GM12878 (cell line): ENCODE results near the gene MTMR6. TPM values are rescaled to one million over a fixed set of nuclear protein-coding genes. Genes with fewer than 3 reads are reported as not detected.

ENCODE experiments used
- ATAC-seq: fragments of 200-7000 bp; cut with Tn5 transposase; 3 replicates; pipeline ENCODE4 v1.9.1; 2020; ENCODE audit warnings: mild to moderate bottlenecking, moderate library complexity
- BruUV-seq: library from RNA; stranded (reverse); fragments of 400-500 nt; replicated peaks from 2 replicates; lab custom pipeline; 2021; lab: Mats Ljungman, UMichigan
- CTCF ChIA-PET: fragments of 300-600 bp; sonication (Branson Sonifier 250); formaldehyde crosslinking; extraction: SDS; loops from one replicate; lab custom pipeline; 2021; ENCODE audit warnings: inconsistent platforms; lab: Yijun Ruan, JAX
- POLR2A ChIA-PET: fragments of 350-600 bp; formaldehyde crosslinking; extraction: SDS; loops from one replicate; lab custom pipeline; 2021; ENCODE audit warnings: inconsistent platforms; lab: Charles Lee
- RAD21 ChIA-PET: fragments of 300-600 bp; sonication (Branson Sonifier 250); formaldehyde crosslinking; loops from one replicate; lab custom pipeline; 2023; ENCODE audit warnings: antibody characterized with exemption; ENCODE audit not compliant: unreplicated experiment; lab: Charles Lee
- SMC1A ChIA-PET: fragments of 300-600 bp; sonication (Branson Sonifier 250); formaldehyde crosslinking; loops from one replicate; lab custom pipeline; 2023; ENCODE audit not compliant: unreplicated experiment, uncharacterized antibody; lab: Charles Lee
- DNase-seq: peaks from one replicate; pipeline ENCODE4 v3.0.0-alpha.2; 2011; ENCODE audit warnings: low read depth, low spot score
- FAIRE-seq: peaks from 3 replicates; lab custom pipeline; 2011; peaks lifted over from hg19 to GRCh38; lab: Jason Lieb, UNC
- H2AFZ ChIP-seq: 2 replicates; pipeline ENCODE4 v1.6.0; 2011; ENCODE audit warnings: low read depth, low read length, control low read depth; ENCODE audit not compliant: control insufficient read depth
- H3K27ac ChIP-seq: 2 replicates; pipeline ENCODE4 v1.5.1; 2011; ENCODE audit warnings: control low read depth; ENCODE audit not compliant: control insufficient read depth, insufficient read depth
- H3K27me3 ChIP-seq, 2 experiments: replicated peaks in 1 of 2; 2 replicates each; pipeline versions ENCODE4 v1.6.0 to v1.6.1; 2011; ENCODE audit warnings: low read length in 1 of 2; ENCODE audit not compliant: control insufficient read depth in 2 of 2, insufficient read depth in 2 of 2
- H3K36me3 ChIP-seq, 2 experiments: 2 replicates each; pipeline ENCODE4 v1.5.1; 2011; ENCODE audit warnings: low read length in 1 of 2; ENCODE audit not compliant: control insufficient read depth in 2 of 2, insufficient read depth in 2 of 2
- H3K4me1 ChIP-seq: 2 replicates; pipeline ENCODE4 v1.6.1; 2011; ENCODE audit warnings: mild to moderate bottlenecking, low read length, moderate library complexity, mixed read lengths; ENCODE audit not compliant: control insufficient read depth, insufficient read depth
- H3K4me2 ChIP-seq: 2 replicates; pipeline ENCODE4 v1.6.0; 2011; ENCODE audit warnings: control low read depth; ENCODE audit not compliant: control insufficient read depth, insufficient read depth
- H3K4me3 ChIP-seq: fragments of 200-600 bp; sonication (generic); 2 replicates; pipeline ENCODE4 v1.5.1; 2016
- H3K79me2 ChIP-seq: 2 replicates; pipeline ENCODE4 v1.6.0; 2011; ENCODE audit warnings: low read length; ENCODE audit not compliant: control insufficient read depth, insufficient read depth
- H3K9ac ChIP-seq: 2 replicates; pipeline ENCODE4 v1.8.0; 2011; ENCODE audit warnings: low read length, control low read depth, mixed read lengths; ENCODE audit not compliant: control insufficient read depth, insufficient read depth
- H3K9me3 ChIP-seq: replicated peaks from 3 replicates; pipeline ENCODE4 v1.5.1; 2011; ENCODE audit warnings: mild to moderate bottlenecking, low read length; ENCODE audit not compliant: control insufficient read depth, insufficient read depth
- H4K20me1 ChIP-seq: 2 replicates; pipeline ENCODE4 v1.6.0; 2011; ENCODE audit not compliant: control insufficient read depth, insufficient read depth
- CEBPB ChIP-seq, 2 experiments: fragments of 150-350 bp in 1 of 2; IDR thresholded peaks; 2 replicates each; pipeline ENCODE4 v1.6.1; 2012 to 2014; ENCODE audit warnings: low read depth in 2 of 2, low read length in 2 of 2, borderline replicate concordance in 1 of 2, inconsistent platforms in 1 of 2
- CREB1 ChIP-seq: IDR thresholded peaks from 2 replicates; pipeline ENCODE4 v1.6.1; 2012; ENCODE audit warnings: low read depth, mild to moderate bottlenecking, inconsistent platforms
- FOS ChIP-seq: IDR thresholded peaks from 3 replicates; pipeline ENCODE4 v1.6.1; 2011; ENCODE audit warnings: borderline replicate concordance; ENCODE audit not compliant: insufficient read length; ENCODE audit errors: extremely low read depth
- GABPA ChIP-seq: IDR thresholded peaks from 2 replicates; pipeline ENCODE4 v1.6.1; 2014; ENCODE audit warnings: antibody characterized with exemption, low read depth, mild to moderate bottlenecking, inconsistent platforms
- HDAC2 ChIP-seq: fragments of 200-600 bp; sonication (generic); IDR thresholded peaks from 2 replicates; pipeline ENCODE4 v1.6.1; 2017
- KLF5 ChIP-seq: fragments of 450-650 bp; IDR thresholded peaks from 2 replicates; pipeline ENCODE4 v1.6.1; 2014; ENCODE audit warnings: mild to moderate bottlenecking; ENCODE audit not compliant: partially characterized antibody
- MTA2 ChIP-seq: fragments of 450-650 bp; IDR thresholded peaks from 2 replicates; pipeline ENCODE4 v1.6.1; 2016; ENCODE audit warnings: low read depth, mild to moderate bottlenecking, moderate library complexity
- NKRF ChIP-seq: fragments of 450-650 bp; conservative IDR thresholded peaks from 2 replicates; pipeline ENCODE4 v1.6.1; 2017; ENCODE audit warnings: mild to moderate bottlenecking, moderate library complexity
- POLR2A ChIP-seq: IDR thresholded peaks from 2 replicates; pipeline ENCODE4 v1.6.1; 2011; ENCODE audit warnings: low read depth, mild to moderate bottlenecking, low read length
- RUNX3 ChIP-seq: IDR thresholded peaks from 2 replicates; pipeline ENCODE4 v1.6.1; 2012; ENCODE audit warnings: low read length, inconsistent platforms
- SRF ChIP-seq, 2 experiments: IDR thresholded peaks; 2 replicates each; pipeline ENCODE4 v1.6.1; 2011; ENCODE audit warnings: low read depth in 2 of 2, low read length in 2 of 2, mild to moderate bottlenecking in 1 of 2, moderate library complexity in 1 of 2
- USF1 ChIP-seq: IDR thresholded peaks from 2 replicates; pipeline ENCODE4 v1.6.1; 2011; ENCODE audit warnings: borderline replicate concordance, low read depth, mild to moderate bottlenecking, moderate library complexity, mixed read lengths, low read length; ENCODE audit not compliant: insufficient read depth; ENCODE audit errors: extremely low read length
- YBX1 ChIP-seq: fragments of 450-650 bp; IDR thresholded peaks from 2 replicates; pipeline ENCODE4 v1.6.1; 2016; ENCODE audit warnings: antibody characterized with exemption
- WGBS: methylation state at CpG from one replicate; pipeline ENCODE4 v1.1.6; 2016; ENCODE audit warnings: low lambda C conversion rate; ENCODE audit not compliant: insufficient replicate concordance, insufficient coverage; ENCODE audit errors: missing lambda C conversion rate; 5-methylcytosine and 5-hydroxymethylcytosine counted together
- in situ Hi-C: fragments of 300-500 bp; cut with MboI; formaldehyde crosslinking; loops from 9 replicates; pipeline ENCODE4 v1.14.3; 2018; ENCODE audit warnings: mixed read lengths
- intact Hi-C: fragments of 100-400 bp; cut with micrococcal nuclease; formaldehyde crosslinking; loops from one replicate; pipeline ENCODE4 v1.14.2; 2022; ENCODE audit not compliant: unreplicated experiment
- polyA plus RNA-seq, 11 experiments: library from polyadenylated mRNA; depleted of rRNA in 4 of 11; unstranded in 6 of 11; stranded (reverse) in 5 of 11; fragments of >200 nt; fragmentation: Nextera tagmentation in 4 of 11; fragmentation: Illumina TruSeq in 1 of 11; extraction: Ambion mirVana in 4 of 11; extraction: Trizol in 1 of 11; gene quantifications; 1 replicate in 1 of 11; 2 replicates in 10 of 11; pipeline versions ENCODE4 v1.2.1 to v1.2.3, GENCODE V29; 2011 to 2016; ENCODE audit warnings: inconsistent platforms in 2 of 11, missing spikeins in 2 of 11, low read depth in 1 of 11
- total RNA-seq, 4 experiments: library from RNA; depleted of rRNA in 3 of 4; stranded (reverse); fragments of >200 nt in 3 of 4; fragmentation: Illumina TruSeq in 1 of 4; extraction: Trizol in 1 of 4; gene quantifications; 2 replicates each; pipeline versions ENCODE4 v1.2.1 to v1.2.3, GENCODE V29; 2013 to 2021
- TF ChIP-seq, protein P1 (sequence below): IDR thresholded peaks from 2 replicates; pipeline ENCODE4 v1.6.1; 2011; ENCODE audit warnings: mild to moderate bottlenecking, low read depth, low read length, moderate library complexity; ENCODE audit not compliant: insufficient replicate concordance

The MTMR6 gene
- total and polyA plus RNA-seq, 10 of the 15 experiments (the other 5 are each of a cell fraction or from before 2014, with no cell fraction given): 9.8 to 24.2 (median 16.0) TPM

- Histone ChIP-seq H3K27me3 (no peaks in the 10 kb centered on the region), H2AFZ (no peak overlapping the region), H3K36me3 (no peaks in the 10 kb centered on the region), H3K4me2 (no peak overlapping the region), H3K27ac (no peak overlapping the region), H4K20me1 (no peaks in the 10 kb centered on the region), H3K9ac (no peak overlapping the region), H3K4me3 (no peak overlapping the region)
- WGBS: 82% methylated on average over 4 of the region's 4 CpGs
- POLR2A ChIA-PET: no interaction called here
- CTCF ChIA-PET: no interaction called here
- RAD21 ChIA-PET: no interaction called here
- SMC1A ChIA-PET: no interaction called here
- in situ Hi-C loops: no loop called here
- DNase-seq: no peak
- FAIRE-seq: no peak
- no TSS peak for BruUV-seq
- TF ChIP-seq HDAC2 (no peak), CREB1 (no peak), POLR2A (no peak), RUNX3 (no peak), YBX1 (no peak)
- TF ChIP-seq, all 136 proteins: peak for 0
- no peaks in the 10 kb centered on the region for H3K79me2 ChIP-seq
- H3K4me1 ChIP-seq: no peaks in the 10 kb centered on the region
- intact Hi-C loops: loop anchor here (10.0 kb wide), 1 partner anchor 60 kb away; no protein-coding TSS in a partner anchor
- no peak for ATAC-seq
- no peaks in the 10 kb centered on the region for H3K9me3 ChIP-seq
Measured at GRCh38 chr13:25204863-25205262, 82.4 kb downstream of the MTMR6 start.

DNA sequence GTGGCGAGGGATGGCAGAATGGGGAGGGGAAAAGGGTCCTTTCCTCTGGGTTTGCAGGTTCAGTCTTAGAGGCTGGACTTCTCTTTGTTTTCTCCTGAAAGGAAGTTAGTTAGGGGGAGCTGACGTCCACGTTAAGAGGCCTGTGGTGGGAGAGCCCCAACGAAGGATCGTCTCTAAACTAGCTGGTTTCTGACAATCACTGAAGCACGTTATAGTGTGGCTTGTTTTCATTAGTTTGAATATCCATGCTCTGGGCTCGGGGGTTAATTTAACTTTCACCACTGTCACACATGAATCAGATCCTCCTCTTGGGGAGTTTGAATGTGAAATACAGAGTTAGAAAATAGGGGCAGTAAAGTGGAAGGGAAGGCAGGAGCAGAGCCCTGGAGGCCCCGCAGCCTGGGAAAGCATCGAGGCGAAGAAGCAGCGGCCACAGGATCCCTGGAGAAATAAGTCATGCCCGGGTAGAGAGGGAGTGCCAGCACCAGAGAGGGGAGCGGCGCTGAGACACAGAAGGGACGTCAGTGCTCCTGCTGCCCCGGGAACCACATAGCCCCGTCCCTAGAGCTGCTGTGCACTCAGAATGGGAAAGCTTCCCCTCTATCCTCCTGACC is 84.1 kb downstream of the MTMR6 start:
- Histone ChIP-seq H2AFZ (no peak overlapping the region), H3K4me2 (no peak overlapping the region), H3K27me3 (no peaks in the 10 kb centered on the region; a peak in 1 of 4 replicates), H3K4me3 (no peak overlapping the region), H3K27ac (no peak overlapping the region), H3K4me1 (no peaks in the 10 kb centered on the region), H3K79me2 (no peaks in the 10 kb centered on the region), H3K9ac (no peak overlapping the region), H3K9me3 (no peaks in the 10 kb centered on the region), H3K36me3 (no peaks in the 10 kb centered on the region), H4K20me1 (no peaks in the 10 kb centered on the region)
- WGBS: 7% methylated on average over 17 of the region's 17 CpGs
- POLR2A ChIA-PET: no interaction called here
- SMC1A ChIA-PET: no interaction called here
- intact Hi-C loops: loop anchor here (10.0 kb wide), 1 partner anchor 58 kb away; no protein-coding TSS in a partner anchor
- RAD21 ChIA-PET: interaction anchor here (1.1 kb wide), 1 partner anchor 10 kb away, joined by 3 read pairs; no protein-coding TSS in a partner anchor
- ATAC-seq (peak; percentile 67), DNase-seq (no peak), FAIRE-seq (no peak)
- in situ Hi-C loops: no loop called here
- CTCF ChIA-PET: no interaction called here
- no TSS peak for BruUV-seq
- TF ChIP-seq KLF5: no peak
- TF ChIP-seq, protein P1, sequence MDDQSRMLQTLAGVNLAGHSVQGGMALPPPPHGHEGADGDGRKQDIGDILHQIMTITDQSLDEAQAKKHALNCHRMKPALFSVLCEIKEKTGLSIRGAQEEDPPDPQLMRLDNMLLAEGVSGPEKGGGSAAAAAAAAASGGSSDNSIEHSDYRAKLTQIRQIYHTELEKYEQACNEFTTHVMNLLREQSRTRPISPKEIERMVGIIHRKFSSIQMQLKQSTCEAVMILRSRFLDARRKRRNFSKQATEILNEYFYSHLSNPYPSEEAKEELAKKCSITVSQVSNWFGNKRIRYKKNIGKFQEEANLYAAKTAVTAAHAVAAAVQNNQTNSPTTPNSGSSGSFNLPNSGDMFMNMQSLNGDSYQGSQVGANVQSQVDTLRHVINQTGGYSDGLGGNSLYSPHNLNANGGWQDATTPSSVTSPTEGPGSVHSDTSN: no peak
- no peak for TF ChIP-seq SRF (IDR thresholded peaks at IDR 0.05; ENCODE audit: low read depth in 2 of 2, low read length in 2 of 2)
- TF ChIP-seq CEBPB (IDR thresholded peaks at IDR 0.05; ENCODE audit: borderline replicate concordance in 1 of 2, low read depth in 2 of 2, low read length in 2 of 2): no peak
- no peak for TF ChIP-seq NKRF
- no peak for TF ChIP-seq GABPA
- no peak for TF ChIP-seq MTA2
- no peak for TF ChIP-seq RUNX3
- TF ChIP-seq FOS: no peak
- TF ChIP-seq USF1: no peak
